Measurements from ENCODE around the gene C7.

C7 gene

DNA sequence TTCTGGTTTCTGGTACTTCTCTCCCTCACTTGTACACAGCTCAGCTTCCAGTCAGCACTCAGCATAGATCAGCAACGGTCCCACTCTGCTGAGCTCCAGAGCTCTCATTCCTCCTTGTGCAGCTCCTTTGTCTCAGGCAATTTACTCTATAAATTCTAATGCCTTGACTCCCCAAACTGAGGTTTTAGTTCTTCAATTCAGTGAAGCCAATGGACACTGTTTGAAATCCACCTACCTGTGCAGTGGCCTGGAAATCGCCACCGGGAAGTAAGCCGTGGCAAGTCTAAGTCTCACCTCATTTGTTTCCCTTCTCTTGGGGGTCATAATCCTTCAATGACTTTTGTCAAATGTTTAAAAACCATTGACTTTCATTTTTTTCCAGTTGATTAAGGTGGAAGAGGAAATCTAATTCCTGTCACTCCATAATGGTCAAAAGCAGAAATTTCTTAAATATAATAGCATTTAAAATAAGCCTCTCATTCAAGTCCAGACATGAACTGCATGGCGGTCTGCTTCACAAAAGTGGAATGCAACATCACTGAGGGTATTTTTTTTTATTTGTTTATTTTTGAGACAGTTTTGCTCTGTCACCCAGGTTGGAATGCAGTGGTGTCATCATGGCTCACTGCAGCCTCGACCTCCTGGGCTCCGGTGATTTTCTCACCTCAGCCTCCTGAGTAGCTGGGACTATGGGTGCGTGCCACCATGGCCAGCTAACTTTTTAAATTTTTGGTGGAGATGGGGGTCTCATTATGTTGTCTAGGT is 79.6 kb downstream of the C7 start:
- TF ChIP-seq, protein P1, sequence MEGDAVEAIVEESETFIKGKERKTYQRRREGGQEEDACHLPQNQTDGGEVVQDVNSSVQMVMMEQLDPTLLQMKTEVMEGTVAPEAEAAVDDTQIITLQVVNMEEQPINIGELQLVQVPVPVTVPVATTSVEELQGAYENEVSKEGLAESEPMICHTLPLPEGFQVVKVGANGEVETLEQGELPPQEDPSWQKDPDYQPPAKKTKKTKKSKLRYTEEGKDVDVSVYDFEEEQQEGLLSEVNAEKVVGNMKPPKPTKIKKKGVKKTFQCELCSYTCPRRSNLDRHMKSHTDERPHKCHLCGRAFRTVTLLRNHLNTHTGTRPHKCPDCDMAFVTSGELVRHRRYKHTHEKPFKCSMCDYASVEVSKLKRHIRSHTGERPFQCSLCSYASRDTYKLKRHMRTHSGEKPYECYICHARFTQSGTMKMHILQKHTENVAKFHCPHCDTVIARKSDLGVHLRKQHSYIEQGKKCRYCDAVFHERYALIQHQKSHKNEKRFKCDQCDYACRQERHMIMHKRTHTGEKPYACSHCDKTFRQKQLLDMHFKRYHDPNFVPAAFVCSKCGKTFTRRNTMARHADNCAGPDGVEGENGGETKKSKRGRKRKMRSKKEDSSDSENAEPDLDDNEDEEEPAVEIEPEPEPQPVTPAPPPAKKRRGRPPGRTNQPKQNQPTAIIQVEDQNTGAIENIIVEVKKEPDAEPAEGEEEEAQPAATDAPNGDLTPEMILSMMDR (IDR thresholded peaks at IDR 0.05; ENCODE audit: control insufficient read depth, extremely low read depth, insufficient read depth) = no peak
- no peak for DNase-seq (ENCODE audit: low read depth)

DNA sequence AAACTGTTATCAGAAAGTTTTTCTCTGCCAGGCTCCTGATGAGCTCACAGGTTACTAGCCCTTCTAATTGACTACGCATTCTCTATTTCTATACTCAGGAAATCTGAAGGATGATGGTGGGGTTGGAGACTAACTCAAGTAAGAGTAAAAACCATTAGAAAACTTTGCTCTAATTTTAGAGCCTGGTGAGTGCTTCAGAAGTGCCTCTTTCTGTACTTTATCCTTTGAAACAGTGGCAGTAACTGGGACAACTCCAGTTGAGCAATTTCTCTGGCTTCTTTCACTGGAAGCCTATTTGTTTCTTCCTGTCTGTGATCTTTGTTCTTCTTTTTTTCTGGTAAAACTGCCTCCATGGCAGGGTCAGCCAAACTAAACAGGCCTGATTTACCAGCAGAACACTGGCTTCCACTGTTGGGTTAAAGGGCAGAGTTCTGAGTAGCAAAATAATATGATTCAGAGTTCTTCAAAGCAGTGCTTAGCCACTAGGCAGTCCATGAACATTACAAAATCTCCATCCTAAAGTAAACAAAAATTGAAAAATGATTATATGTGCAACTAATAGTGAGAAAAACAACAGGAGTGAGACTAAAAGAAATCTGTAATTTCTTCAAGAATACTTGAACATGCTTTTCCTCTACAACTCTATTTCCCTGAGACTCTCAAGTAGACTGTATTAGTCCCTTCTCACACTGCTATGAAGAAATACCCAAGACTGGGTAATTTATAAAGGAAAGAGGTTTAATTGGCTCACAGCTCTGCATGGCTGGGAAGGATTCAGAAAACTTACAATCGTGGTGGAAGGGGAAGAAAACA is 82.1 kb downstream of the C7 start:
- TF ChIP-seq, protein P1 (IDR thresholded peaks at IDR 0.05; ENCODE audit: control insufficient read depth, extremely low read depth, insufficient read depth) = no peak
- DNase-seq (ENCODE audit: low read depth) = no peak

More for the DNA sequence above, 79.6 kb downstream of the C7 start:
- no peak overlapping the region for H3K4me3 ChIP-seq (ENCODE audit: low read depth, low read length)

DNA sequence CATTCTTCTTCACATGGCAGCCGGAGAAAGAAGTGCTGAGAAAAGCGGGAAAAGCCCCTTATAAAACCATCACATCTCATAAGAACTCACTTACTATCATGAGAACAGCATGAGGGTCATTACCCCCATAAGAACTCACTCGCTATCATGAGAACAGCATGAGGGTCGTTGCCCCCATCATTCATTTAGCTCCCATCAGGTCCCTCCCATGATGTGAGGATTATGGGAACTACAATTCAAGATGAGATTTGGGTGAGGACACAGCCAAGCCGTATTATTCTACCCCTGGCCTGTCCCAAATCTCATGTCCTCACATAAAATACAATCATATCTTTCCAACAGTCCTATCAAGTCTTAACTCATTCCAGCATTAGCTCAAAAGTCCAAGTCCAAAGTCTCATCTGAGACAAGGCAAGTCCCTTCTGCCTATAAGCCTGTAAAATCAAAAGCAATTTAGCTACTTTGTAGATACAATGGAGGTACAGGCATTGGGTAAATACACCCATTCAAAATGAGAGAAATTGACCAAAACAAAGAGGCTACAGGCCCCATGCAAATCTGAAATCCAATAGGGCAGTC is 82.8 kb downstream of the C7 start:
- TF ChIP-seq, protein P1 (IDR thresholded peaks at IDR 0.05; ENCODE audit: control insufficient read depth, extremely low read depth, insufficient read depth) = no peak
- no peak for DNase-seq (ENCODE audit: low read depth)
- no peak overlapping the region for H3K4me3 ChIP-seq (ENCODE audit: low read depth, low read length)

More for the DNA sequence above, 82.1 kb downstream of the C7 start:
- H3K4me3 ChIP-seq (ENCODE audit: low read depth, low read length) = no peak overlapping the region

DNA sequence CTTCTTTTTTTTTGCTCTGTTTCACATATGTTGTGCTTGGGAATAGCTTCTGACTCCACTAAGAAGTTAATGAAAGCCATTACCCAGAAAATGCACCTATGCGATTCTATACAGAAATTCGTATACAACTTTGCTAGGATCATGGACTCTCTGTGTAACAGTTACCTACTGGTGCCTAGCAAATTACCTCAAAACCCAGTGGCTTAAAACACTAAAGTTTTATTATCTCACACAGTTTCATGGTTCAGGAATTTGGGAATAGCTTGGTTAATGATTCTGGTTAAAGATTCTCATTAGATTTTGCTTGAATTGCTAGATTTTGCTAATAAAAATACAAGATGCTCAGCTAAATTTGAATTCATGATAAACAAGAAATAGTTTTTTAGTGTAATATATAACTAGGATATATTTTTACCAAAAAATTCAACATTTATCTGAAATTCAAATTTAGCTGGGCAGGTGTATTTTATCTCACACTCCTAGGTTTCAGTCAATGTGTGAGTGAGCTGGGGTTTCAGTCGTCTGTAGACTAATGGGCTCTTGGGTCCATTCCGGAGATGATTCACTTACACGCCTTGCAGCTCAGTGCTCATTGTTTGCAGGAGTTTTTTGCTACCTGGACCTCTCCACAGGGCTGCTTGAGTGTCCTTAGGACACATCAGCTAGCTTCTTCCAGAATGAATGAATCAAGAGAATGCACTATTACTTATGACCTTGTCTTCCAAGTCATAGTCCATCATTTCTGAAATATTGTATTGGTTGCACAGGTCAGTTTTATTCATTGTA is 86.7 kb downstream of the C7 start:
- TF ChIP-seq, protein P1 (IDR thresholded peaks at IDR 0.05; ENCODE audit: control insufficient read depth, extremely low read depth, insufficient read depth) = no peak
- H3K4me3 ChIP-seq (ENCODE audit: low read depth, low read length) = no peak overlapping the region
- no peak for DNase-seq (ENCODE audit: low read depth)

DNA sequence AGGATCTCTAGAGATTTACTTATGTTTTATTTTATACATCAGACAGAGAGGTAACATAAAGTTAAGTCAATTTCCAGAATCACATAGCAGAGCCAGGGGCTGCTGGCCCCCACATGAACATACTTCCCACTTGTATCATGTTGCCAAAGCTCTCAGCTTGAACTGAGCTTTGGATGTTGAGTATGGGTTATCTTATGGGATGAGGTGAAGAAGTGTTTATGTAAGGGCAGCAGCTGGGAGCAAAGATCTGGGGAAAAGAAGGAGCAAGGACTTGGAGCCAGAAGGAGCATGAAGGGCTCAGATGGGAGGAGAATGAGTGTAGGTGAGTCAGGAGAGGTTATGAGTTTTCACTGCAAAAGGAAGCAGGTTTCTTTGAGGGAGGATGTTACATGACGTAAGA is 89.8 kb downstream of the C7 start:
- H3K4me3 ChIP-seq (ENCODE audit: low read depth, low read length) = no peak overlapping the region
- DNase-seq (ENCODE audit: low read depth) = no peak
- TF ChIP-seq, protein P1 (IDR thresholded peaks at IDR 0.05; ENCODE audit: control insufficient read depth, extremely low read depth, insufficient read depth) = no peak

DNA sequence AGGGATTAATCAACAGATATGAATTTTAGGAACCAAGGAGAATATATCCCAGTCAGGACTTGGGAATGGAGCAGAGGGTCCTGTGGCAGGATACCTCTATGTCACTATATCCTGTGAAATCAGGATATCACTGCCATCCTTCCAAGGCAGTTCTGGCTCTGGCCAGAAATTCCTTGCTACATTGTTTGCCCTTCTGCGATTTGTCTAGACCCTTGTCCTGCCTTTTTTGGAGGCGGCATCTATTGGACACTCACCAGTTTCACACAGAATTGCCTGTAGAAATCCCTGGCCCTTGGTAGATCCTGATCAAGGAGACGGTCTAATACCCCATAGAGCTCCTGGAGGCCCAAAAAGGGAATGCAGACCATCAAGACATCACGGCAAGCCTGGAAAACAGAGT is 90.7 kb downstream of the C7 start:
- no peak overlapping the region for H3K4me3 ChIP-seq (ENCODE audit: low read depth, low read length)
- no peak for DNase-seq (ENCODE audit: low read depth)
- TF ChIP-seq, protein P1 (IDR thresholded peaks at IDR 0.05; ENCODE audit: control insufficient read depth, extremely low read depth, insufficient read depth) = no peak

Data from LNCaP clone FGC (cell line).